ENCODE data around the gene UCP3. TPM values are rescaled to one million over a fixed set of nuclear protein-coding genes. Genes with fewer than 3 reads are reported as not detected.

UCP3 gene
- polyA plus RNA-seq, 1 experiment, result 0.77 TPM

DNA sequence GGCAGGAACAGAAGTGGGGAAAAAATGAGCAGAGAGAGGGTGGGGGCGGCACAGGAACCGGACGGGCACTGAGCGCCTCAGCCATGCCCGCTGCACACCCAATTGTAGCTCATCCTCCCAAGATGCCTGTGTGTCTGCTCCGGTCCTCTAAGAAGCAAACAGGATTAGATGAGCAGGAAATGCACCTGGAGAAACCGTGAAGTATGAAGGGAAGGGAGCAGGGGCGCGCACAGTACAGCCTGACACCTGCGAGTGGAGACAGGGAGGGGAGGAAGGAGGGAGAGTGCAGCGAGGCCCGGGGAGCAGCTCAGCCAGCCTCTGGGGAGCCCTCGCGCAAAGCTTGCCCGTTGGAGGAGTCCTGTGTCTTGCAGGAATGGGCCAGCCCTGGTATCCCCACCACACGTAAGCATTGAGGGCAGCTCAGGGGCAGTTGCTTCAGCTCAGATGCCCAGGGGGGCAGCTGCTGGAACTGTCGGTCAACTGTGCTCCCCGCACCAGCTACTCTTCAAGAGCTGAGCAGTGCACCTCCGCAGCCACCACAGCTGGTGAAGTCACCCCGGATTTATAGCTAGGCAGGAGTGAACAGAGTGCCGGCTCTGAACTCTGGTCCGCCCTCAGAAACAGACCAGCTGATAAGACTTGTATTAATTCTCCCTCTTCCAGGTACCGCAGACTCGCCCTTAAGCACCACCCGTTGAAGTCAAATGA, 51.1 kb downstream of the UCP3 start:
- H3K4me3 ChIP-seq (ENCODE audit: low read depth, low read length), result no peak overlapping the region
- H3K36me3 ChIP-seq (ENCODE audit: control insufficient read depth, insufficient read depth, low read length), result no peaks in the 10 kb centered on the region
- H3K27me3 ChIP-seq (ENCODE audit: control insufficient read depth, insufficient read depth, low read length), result no peaks in the 10 kb centered on the region
- no peak for DNase-seq (ENCODE audit: low read depth)
- CTCF ChIA-PET, result no interaction called here
- TF ChIP-seq, protein P1, sequence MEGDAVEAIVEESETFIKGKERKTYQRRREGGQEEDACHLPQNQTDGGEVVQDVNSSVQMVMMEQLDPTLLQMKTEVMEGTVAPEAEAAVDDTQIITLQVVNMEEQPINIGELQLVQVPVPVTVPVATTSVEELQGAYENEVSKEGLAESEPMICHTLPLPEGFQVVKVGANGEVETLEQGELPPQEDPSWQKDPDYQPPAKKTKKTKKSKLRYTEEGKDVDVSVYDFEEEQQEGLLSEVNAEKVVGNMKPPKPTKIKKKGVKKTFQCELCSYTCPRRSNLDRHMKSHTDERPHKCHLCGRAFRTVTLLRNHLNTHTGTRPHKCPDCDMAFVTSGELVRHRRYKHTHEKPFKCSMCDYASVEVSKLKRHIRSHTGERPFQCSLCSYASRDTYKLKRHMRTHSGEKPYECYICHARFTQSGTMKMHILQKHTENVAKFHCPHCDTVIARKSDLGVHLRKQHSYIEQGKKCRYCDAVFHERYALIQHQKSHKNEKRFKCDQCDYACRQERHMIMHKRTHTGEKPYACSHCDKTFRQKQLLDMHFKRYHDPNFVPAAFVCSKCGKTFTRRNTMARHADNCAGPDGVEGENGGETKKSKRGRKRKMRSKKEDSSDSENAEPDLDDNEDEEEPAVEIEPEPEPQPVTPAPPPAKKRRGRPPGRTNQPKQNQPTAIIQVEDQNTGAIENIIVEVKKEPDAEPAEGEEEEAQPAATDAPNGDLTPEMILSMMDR (IDR thresholded peaks at IDR 0.05; ENCODE audit: insufficient read depth, low read depth, low read length), result no peak
- POLR2A ChIA-PET, result no interaction called here

DNA sequence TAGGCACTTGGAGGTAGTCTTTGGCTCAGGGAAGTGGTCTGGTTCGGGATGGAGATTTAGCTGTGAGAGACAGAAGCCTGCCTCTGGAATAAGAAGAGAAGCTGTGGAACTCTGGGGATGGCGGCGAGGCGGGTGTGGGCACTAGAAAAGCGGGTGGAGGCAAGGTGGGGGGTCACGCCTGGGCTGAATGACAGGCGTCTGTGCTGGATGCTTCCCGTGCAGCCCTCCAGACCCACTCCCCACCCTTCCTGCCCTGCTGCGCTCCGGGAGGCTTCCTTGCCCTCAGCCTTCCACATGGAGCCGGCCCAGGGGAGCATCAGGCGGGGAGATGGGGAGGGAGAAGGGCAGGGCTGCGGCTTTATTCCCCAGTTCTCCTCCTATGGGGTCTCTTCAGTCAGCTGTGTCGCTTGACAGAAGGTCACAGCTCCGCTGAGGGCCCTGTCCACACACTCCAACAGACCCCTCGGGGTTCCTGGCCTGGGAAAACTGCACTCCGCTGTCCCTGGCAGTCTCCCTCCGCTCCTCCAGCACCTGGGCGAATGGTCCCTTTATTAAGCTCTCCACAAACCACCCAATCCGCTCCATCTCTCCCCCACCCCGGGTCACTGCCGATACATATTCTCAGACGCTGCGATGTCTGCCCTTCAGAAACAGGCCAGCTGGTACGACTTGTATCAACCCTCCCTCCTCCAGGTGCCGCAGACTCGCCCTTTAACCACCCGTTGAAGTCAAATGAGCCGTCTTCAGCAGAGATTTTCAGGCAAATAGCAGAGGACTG, 51.8 kb downstream of the UCP3 start:
- DNase-seq (ENCODE audit: low read depth), result no peak
- POLR2A ChIA-PET, result no interaction called here
- TF ChIP-seq, protein P1 (IDR thresholded peaks at IDR 0.05; ENCODE audit: insufficient read depth, low read depth, low read length), result no peak
- H3K4me3 ChIP-seq (ENCODE audit: low read depth, low read length), result no peak overlapping the region
- H3K27me3 ChIP-seq (ENCODE audit: control insufficient read depth, insufficient read depth, low read length), result no peaks in the 10 kb centered on the region
- CTCF ChIA-PET, result no interaction called here
- no peaks in the 10 kb centered on the region for H3K36me3 ChIP-seq (ENCODE audit: control insufficient read depth, insufficient read depth, low read length)

DNA sequence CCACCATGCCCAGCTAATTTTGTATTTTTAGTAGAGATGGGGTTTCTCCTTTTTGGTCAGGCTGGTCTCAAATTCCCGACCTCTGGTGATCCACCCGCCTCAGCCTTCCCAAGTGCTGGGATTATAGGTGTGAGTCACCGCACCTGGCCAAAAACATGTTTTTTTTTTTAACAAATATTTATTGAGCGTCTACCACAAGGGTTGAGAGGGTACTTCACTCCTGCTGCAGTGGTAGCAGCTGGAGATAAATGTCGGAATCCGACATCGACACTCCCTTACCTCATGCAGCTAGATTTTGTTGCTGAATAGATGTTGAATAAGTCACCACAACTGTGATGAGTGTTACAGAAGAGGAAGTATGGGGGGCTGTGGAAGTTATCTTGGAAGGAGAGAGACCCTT, 57.1 kb downstream of the UCP3 start:
- DNase-seq (ENCODE audit: low read depth), result no peak
- Histone ChIP-seq H3K27me3 (ENCODE audit: control insufficient read depth, insufficient read depth, low read length) (no peaks in the 10 kb centered on the region), H3K36me3 (ENCODE audit: control insufficient read depth, insufficient read depth, low read length) (no peaks in the 10 kb centered on the region), H3K4me3 (ENCODE audit: low read depth, low read length) (no peak overlapping the region)
- TF ChIP-seq, protein P1 (IDR thresholded peaks at IDR 0.05; ENCODE audit: insufficient read depth, low read depth, low read length), result no peak
- POLR2A ChIA-PET, result no interaction called here
- CTCF ChIA-PET, result no interaction called here

DNA sequence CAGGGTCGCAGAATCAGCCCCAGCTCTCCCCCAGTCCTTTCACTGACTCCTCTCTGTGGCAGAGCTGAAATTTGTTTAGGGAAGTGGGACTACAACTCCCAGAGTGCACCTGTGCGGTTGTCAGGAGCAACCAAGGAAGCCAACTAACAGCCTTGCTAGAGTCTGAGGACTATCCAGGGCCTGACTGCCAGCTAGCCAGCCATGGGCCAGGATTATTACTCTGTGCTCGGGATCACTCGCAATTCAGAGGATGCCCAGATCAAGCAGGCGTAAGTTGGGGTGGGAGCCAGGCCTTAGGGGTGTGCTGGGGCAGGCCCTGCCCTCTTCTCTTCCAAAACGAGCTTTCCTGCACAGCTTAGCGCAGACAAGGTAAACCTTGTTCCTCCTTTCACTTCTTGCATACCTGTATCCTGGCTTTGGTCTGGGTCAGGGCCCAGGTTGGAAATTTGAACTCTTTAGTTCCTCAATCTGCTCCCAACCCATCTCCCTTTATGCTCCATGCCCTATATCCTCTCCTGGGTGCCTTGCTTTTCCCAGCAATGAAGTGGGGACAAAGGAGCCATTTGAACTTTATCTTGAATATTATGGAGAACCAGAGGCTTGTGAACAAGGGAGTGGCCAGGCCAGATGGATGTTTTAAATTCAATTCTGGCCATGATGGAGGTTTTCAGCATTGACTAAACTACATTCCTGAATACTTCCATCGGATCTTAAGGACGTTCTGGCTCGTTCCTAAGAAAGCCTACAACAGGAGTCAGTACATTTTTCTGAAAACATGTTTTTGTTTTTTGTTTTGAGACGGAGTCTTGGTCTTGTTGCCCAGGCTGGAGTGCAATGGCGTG, 57.8 kb downstream of the UCP3 start, which contains the start of gene DNAJB13:
TSS of gene DNAJB13 (plus strand) at position 158 of the 842 bp plus-strand sequence. CDS start at position 202, 44 bp downstream.
- POLR2A ChIA-PET, result no interaction called here
- TF ChIP-seq, protein P1 (IDR thresholded peaks at IDR 0.05; ENCODE audit: insufficient read depth, low read depth, low read length), result no peak
- Histone ChIP-seq H3K4me3 (ENCODE audit: low read depth, low read length) (no peak within 1 kb of the TSS), H3K36me3 (ENCODE audit: control insufficient read depth, insufficient read depth, low read length) (no peaks in the 10 kb centered on the region), H3K27me3 (ENCODE audit: control insufficient read depth, insufficient read depth, low read length) (no peaks in the 10 kb centered on the region)
- DNase-seq (ENCODE audit: low read depth), result no peak
- CTCF ChIA-PET, result interaction anchor here (0.8 kb wide), 1 partner anchor 10 kb away, joined by 3 read pairs; no protein-coding TSS in a partner anchor

Other genes with a start within 250 kb of the UCP3 start
- gene RAB6A, start 248.0 kb downstream of the UCP3 start, polyA plus RNA-seq (2011; rRNA removed), result 73.5 and 105 TPM in 2 replicates
- 52.3 and 61.1 TPM in 2 replicates for gene MRPL48, start 221.2 kb downstream of the UCP3 start, polyA plus RNA-seq (2011; rRNA removed)
- gene COA4, start 132.2 kb downstream of the UCP3 start, polyA plus RNA-seq (2011; rRNA removed), result 61.6 and 62.5 TPM in 2 replicates
- 12.2 and 14.7 TPM in 2 replicates for gene PAAF1, start 132.1 kb downstream of the UCP3 start, polyA plus RNA-seq (2011; rRNA removed)
- 0.40 and 0.47 TPM in 2 replicates for gene DNAJB13, start 58.1 kb downstream of the UCP3 start, polyA plus RNA-seq (2011; rRNA removed)
- gene UCP2, start 26.2 kb downstream of the UCP3 start, polyA plus RNA-seq (2011; rRNA removed), result 15.7 and 26.6 TPM in 2 replicates
- gene C2CD3, start 161.9 kb upstream of the UCP3 start, polyA plus RNA-seq (2011; rRNA removed), result 10.3 and 11.2 TPM in 2 replicates
- gene PPME1, start 162.2 kb upstream of the UCP3 start, polyA plus RNA-seq (2011; rRNA removed), result 93.8 and 133 TPM in 2 replicates